Measurements from ENCODE around the gene TRMT11.

- TF ChIP-seq CTCF (conservative IDR thresholded peaks at IDR 0.05) (no peak), EZH2 (IDR thresholded peaks at IDR 0.05; ENCODE audit: low read depth) (no peak)
These were observed 2.0 kb upstream of the TRMT11 start for GRCh38 chr6:125984311-125984710.

Measured in PC-9 (cell line).